Measurements from ENCODE around the gene CIDEB. TPM values are rescaled to one million over a fixed set of nuclear protein-coding genes. Genes with fewer than 3 reads are reported as not detected.

Gene CIDEB
- total and polyA plus RNA-seq, 2 of the 13 experiments (the other 11 are each of a cell fraction or from before 2014, with no cell fraction given) = 35.8 to 110 TPM

GRCh38 chr14:24332268-24332993 lies 24.7 kb upstream of the CIDEB start (continued):
- TF ChIP-seq ZSCAN12 (CRISPR knock-in tag; IDR thresholded peaks at IDR 0.05) (no peak), NCOA2 (CRISPR knock-in tag; IDR thresholded peaks at IDR 0.05) (peak; percentile 45), ZNF607 (CRISPR knock-in tag; IDR thresholded peaks at IDR 0.05; ENCODE audit: borderline replicate concordance) (peak; percentile 95), HOXA9 (CRISPR knock-in tag; IDR thresholded peaks at IDR 0.05; ENCODE audit: borderline replicate concordance) (peak; percentile 97), BATF2 (CRISPR knock-in tag; IDR thresholded peaks at IDR 0.05) (peak; percentile 98), ZNF788 (CRISPR knock-in tag; IDR thresholded peaks at IDR 0.05; ENCODE audit: borderline replicate concordance) (peak; percentile 91; the same call in 1 of the 2 replicates), ZNF432 (CRISPR knock-in tag; IDR thresholded peaks at IDR 0.05; ENCODE audit: borderline replicate concordance) (no peak), SIX4 (CRISPR knock-in tag; IDR thresholded peaks at IDR 0.05) (peak; percentile 33; the same call in 1 of the 2 replicates), ZNF367 (CRISPR knock-in tag; IDR thresholded peaks at IDR 0.05; ENCODE audit: borderline replicate concordance) (0 out of 2 replicates have a peak, but pooled peaks have one; percentile 28), ZNF687 (CRISPR knock-in tag; IDR thresholded peaks at IDR 0.05) (peak; percentile 99), SRSF4 (IDR thresholded peaks at IDR 0.05; ENCODE audit: low read depth, low read length, poor library complexity, severe bottlenecking) (no peak), KAT2B (IDR thresholded peaks at IDR 0.05; ENCODE audit: borderline replicate concordance, low read depth, low read length) (no peak), PBX2 (CRISPR knock-in tag; IDR thresholded peaks at IDR 0.05) (peak; percentile 25; the same call in 1 of the 2 replicates), ZNF17 (CRISPR knock-in tag; IDR thresholded peaks at IDR 0.05) (no peak), STAT5B (CRISPR knock-in tag; IDR thresholded peaks at IDR 0.05) (peak; percentile 91), ZNF615 (CRISPR knock-in tag; IDR thresholded peaks at IDR 0.05; ENCODE audit: borderline replicate concordance) (no peak), ZNF839 (CRISPR knock-in tag; IDR thresholded peaks at IDR 0.05; ENCODE audit: borderline replicate concordance) (peak; percentile 96; the same call in 1 of the 2 replicates)

Data from HepG2 (cell line).